Endothelial cell of umbilical vein (primary cell): ENCODE data around the gene CLEC16A. TPM values are rescaled to one million over a fixed set of nuclear protein-coding genes. Genes with fewer than 3 reads are reported as not detected.

Experiments used
- BruUV-seq: library from RNA; stranded (reverse); fragments of 400-500 nt; replicated peaks from 2 replicates; lab custom pipeline; 2021; lab: Mats Ljungman, UMichigan
- CTCF ChIA-PET: fragments of 300-600, 350-600 bp; sonication (Branson Sonifier 250); formaldehyde crosslinking; loops from one replicate; lab custom pipeline; 2021; ENCODE audit warnings: antibody characterized with exemption, inconsistent platforms; lab: Charles Lee
- POLR2A ChIA-PET: fragments of 300-600, 350-600 bp; sonication (Branson Sonifier 250); formaldehyde crosslinking; loops from one replicate; lab custom pipeline; 2021; ENCODE audit warnings: antibody characterized with exemption, inconsistent platforms; lab: Charles Lee
- DNase-seq: peaks from one replicate; pipeline ENCODE4 v3.0.0-alpha.2; 2011; ENCODE audit warnings: low read depth, low spot score
- FAIRE-seq: peaks from 2 replicates; lab custom pipeline; 2011; peaks lifted over from hg19 to GRCh38; lab: Jason Lieb, UNC
- H2AFZ ChIP-seq: 2 replicates; pipeline ENCODE4 v1.6.0; 2012; ENCODE audit warnings: low read depth, low read length, control low read depth, inconsistent platforms
- H3K27ac ChIP-seq: 2 replicates; pipeline ENCODE4 v1.5.1; 2011; ENCODE audit warnings: low read depth, mild to moderate bottlenecking, control low read depth, low read length, moderate library complexity; ENCODE audit not compliant: insufficient read depth
- H3K27me3 ChIP-seq, 2 experiments: 2 replicates each; pipeline versions ENCODE4 v1.6.0 to v1.6.1; 2011; ENCODE audit warnings: low read length in 2 of 2, mixed read lengths in 1 of 2; ENCODE audit not compliant: control insufficient read depth in 2 of 2, insufficient read depth in 2 of 2
- H3K36me3 ChIP-seq, 2 experiments: 2 replicates in 1 of 2; 3 replicates in 1 of 2; pipeline ENCODE4 v1.5.1; 2011; ENCODE audit warnings: low read length in 2 of 2, mild to moderate bottlenecking in 1 of 2, moderate library complexity in 1 of 2; ENCODE audit not compliant: control insufficient read depth in 2 of 2, insufficient read depth in 2 of 2; ENCODE audit errors: extremely low read depth in 1 of 2
- H3K4me1 ChIP-seq: 3 replicates; pipeline ENCODE4 v1.5.1; 2011; ENCODE audit warnings: mild to moderate bottlenecking, low read length; ENCODE audit not compliant: control insufficient read depth, insufficient read depth; ENCODE audit errors: extremely low read depth
- H3K4me2 ChIP-seq: 2 replicates; pipeline ENCODE4 v1.6.1; 2011; ENCODE audit warnings: low read length, control low read depth, mixed read lengths; ENCODE audit not compliant: insufficient read depth
- H3K4me3 ChIP-seq, 3 experiments: fragments of 200-600 bp in 1 of 3; sonication (generic), shearing (Covaris generic) in 1 of 3; replicated peaks in 1 of 3; 2 replicates each; pipeline ENCODE4 v1.5.1; 2011 to 2016; ENCODE audit warnings: control low read depth in 3 of 3, low read length in 3 of 3, mild to moderate bottlenecking in 2 of 3, inconsistent platforms in 1 of 3, low read depth in 1 of 3, moderate library complexity in 1 of 3; ENCODE audit not compliant: insufficient read depth in 1 of 3
- H3K79me2 ChIP-seq: 2 replicates; pipeline ENCODE4 v1.6.0; 2012; ENCODE audit warnings: low read length, inconsistent platforms; ENCODE audit not compliant: control insufficient read depth, insufficient read depth
- H3K9ac ChIP-seq: replicated peaks from 2 replicates; pipeline ENCODE3; 2011; ENCODE audit warnings: low read length, control low read depth; ENCODE audit not compliant: insufficient read depth; ENCODE audit errors: extremely low read depth
- H3K9me1 ChIP-seq: replicated peaks from 3 replicates; pipeline ENCODE4 v1.6.0; 2011; ENCODE audit warnings: mild to moderate bottlenecking, low read length; ENCODE audit not compliant: control insufficient read depth, insufficient read depth; ENCODE audit errors: extremely low read depth
- H3K9me3 ChIP-seq: replicated peaks from 2 replicates; pipeline ENCODE4 v1.5.1; 2012; ENCODE audit warnings: low read length, inconsistent platforms; ENCODE audit not compliant: control insufficient read depth, insufficient read depth
- H4K20me1 ChIP-seq: replicated peaks from 2 replicates; pipeline ENCODE3; 2011; ENCODE audit warnings: mild to moderate bottlenecking, low read length; ENCODE audit not compliant: control insufficient read depth, insufficient read depth; ENCODE audit errors: extremely low read depth
- EZH2 ChIP-seq: IDR thresholded peaks from 2 replicates; pipeline ENCODE4 v1.6.1; 2012; ENCODE audit warnings: borderline replicate concordance, low read depth, mild to moderate bottlenecking, moderate library complexity, low read length, inconsistent platforms; ENCODE audit not compliant: severe bottlenecking
- FOS ChIP-seq: IDR thresholded peaks from 2 replicates; pipeline ENCODE4 v1.6.1; 2011; ENCODE audit warnings: mild to moderate bottlenecking, low read length, moderate library complexity, borderline replicate concordance; ENCODE audit not compliant: insufficient read depth
- GATA2 ChIP-seq: IDR thresholded peaks from 2 replicates; pipeline ENCODE4 v1.7.0; 2011; ENCODE audit warnings: low read depth, mild to moderate bottlenecking, moderate library complexity, mixed read lengths, low read length; ENCODE audit not compliant: insufficient read length, insufficient read depth
- JUN ChIP-seq: IDR thresholded peaks from 2 replicates; pipeline ENCODE4 v1.6.1; 2011; ENCODE audit warnings: borderline replicate concordance, low read depth; ENCODE audit not compliant: insufficient read length, insufficient read depth
- MYC ChIP-seq: IDR thresholded peaks from one replicate; pipeline ENCODE4 v1.6.1; 2011; ENCODE audit warnings: mild to moderate bottlenecking, low read depth, low read length
- POLR2A ChIP-seq: IDR thresholded peaks from 2 replicates; pipeline ENCODE4 v1.6.1; 2012; ENCODE audit warnings: low read depth, mild to moderate bottlenecking, control low read depth, low read length
- POLR2AphosphoS5 ChIP-seq: IDR thresholded peaks from 2 replicates; pipeline ENCODE4 v1.6.1; 2012; ENCODE audit warnings: low read depth, mild to moderate bottlenecking, control low read depth, low read length, moderate library complexity; ENCODE audit not compliant: insufficient read depth
- dilution Hi-C: fragments of 300-500 bp; cut with MboI; formaldehyde crosslinking; loops from one replicate; pipeline ENCODE4 v1.15.0; 2019; ENCODE audit warnings: low sequenced_read_pairs; ENCODE audit not compliant: extremely low pct_ligation_motif_present
- intact Hi-C: fragments of 100-400 bp; cut with micrococcal nuclease; formaldehyde crosslinking; loops from one replicate; pipeline ENCODE4 v1.10.0; 2022
- polyA plus RNA-seq, 4 experiments: library from polyadenylated mRNA; depleted of rRNA in 3 of 4; stranded (reverse) in 3 of 4; unstranded in 1 of 4; fragments of >200 nt; gene quantifications; 2 replicates each; pipeline versions ENCODE4 v1.2.1 to v1.2.3, GENCODE V29; 2011 to 2012; ENCODE audit warnings: missing spikeins in 1 of 4
- total RNA-seq: library from RNA; stranded (reverse); gene quantifications from 2 replicates; pipeline ENCODE4 v1.2.3, GENCODE V29; 2021
- TF ChIP-seq, protein P1 (sequence below): IDR thresholded peaks from 2 replicates; pipeline ENCODE4 v1.6.1; 2011; ENCODE audit not compliant: insufficient read depth, insufficient read length
- TF ChIP-seq, protein P2 (sequence below), 2 donors: IDR thresholded peaks; 1 replicate in 1 of 2; 2 replicates in 1 of 2; pipeline ENCODE4 v1.5.1; 2011; ENCODE audit warnings: low read length in 2 of 2, mild to moderate bottlenecking in 2 of 2, moderate library complexity in 2 of 2, control low read depth in 1 of 2, inconsistent platforms in 1 of 2, low read depth in 1 of 2; ENCODE audit not compliant: insufficient read depth in 1 of 2; ENCODE audit errors: extremely low read depth in 1 of 2

Gene CLEC16A
- total and polyA plus RNA-seq, 2 donors (not counting 3 experiments of a cell fraction or from before 2014, with no cell fraction given): 11.4 to 23.3 TPM

DNA sequence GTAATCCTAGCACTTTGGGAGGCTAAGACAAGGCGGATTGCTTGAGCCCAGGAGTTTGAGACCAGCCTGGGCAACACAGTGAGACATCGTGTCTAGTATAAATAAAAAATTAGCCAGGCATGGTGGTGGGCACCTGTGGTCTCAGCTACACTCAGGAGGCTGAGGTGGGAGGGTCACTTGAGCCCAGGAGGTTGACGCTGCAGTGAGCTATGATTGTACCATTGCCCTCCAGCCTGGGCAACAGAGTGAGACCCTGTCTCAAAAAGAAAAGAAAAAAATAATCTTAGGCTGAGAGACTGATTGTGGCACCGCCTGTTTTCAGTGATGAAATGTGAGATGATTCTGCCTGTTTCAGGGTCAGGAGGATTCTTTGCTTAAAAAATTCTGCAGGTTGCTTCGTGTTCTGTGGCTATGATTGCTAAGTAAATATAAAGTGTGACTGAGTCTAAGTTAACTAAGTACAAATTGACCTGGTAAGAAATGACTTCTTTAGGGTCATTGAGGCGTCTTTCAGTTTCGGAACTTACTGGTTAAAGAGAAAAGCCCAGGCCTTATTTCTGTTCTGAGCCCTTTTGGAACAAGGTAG is 183.3 kb downstream of the CLEC16A start:
- intact Hi-C loops: no loop called here
- POLR2A ChIA-PET: no interaction called here
- BruUV-seq: no TSS peak

More for the DNA sequence above, 183.3 kb downstream of the CLEC16A start:
- CTCF ChIA-PET: interaction anchor here (1.7 kb wide), 1 partner anchor 25 kb away, joined by 5 read pairs; no protein-coding TSS in a partner anchor
- DNase-seq: no peak
- no peaks in the 10 kb centered on the region for H3K9me1 ChIP-seq
- H3K9ac ChIP-seq: no peak overlapping the region
- dilution Hi-C loops: no loop called here
- peaks cover 2% of the 10 kb centered on the region for H3K4me1 ChIP-seq
- TF ChIP-seq, protein P1, sequence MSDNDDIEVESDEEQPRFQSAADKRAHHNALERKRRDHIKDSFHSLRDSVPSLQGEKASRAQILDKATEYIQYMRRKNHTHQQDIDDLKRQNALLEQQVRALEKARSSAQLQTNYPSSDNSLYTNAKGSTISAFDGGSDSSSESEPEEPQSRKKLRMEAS: no peak
- TF ChIP-seq JUN: no peak
- no peak for TF ChIP-seq GATA2
- no peak for TF ChIP-seq POLR2A
- no peak for TF ChIP-seq POLR2AphosphoS5
- TF ChIP-seq EZH2: no peak
- TF ChIP-seq MYC: no peak
- TF ChIP-seq, protein P2, sequence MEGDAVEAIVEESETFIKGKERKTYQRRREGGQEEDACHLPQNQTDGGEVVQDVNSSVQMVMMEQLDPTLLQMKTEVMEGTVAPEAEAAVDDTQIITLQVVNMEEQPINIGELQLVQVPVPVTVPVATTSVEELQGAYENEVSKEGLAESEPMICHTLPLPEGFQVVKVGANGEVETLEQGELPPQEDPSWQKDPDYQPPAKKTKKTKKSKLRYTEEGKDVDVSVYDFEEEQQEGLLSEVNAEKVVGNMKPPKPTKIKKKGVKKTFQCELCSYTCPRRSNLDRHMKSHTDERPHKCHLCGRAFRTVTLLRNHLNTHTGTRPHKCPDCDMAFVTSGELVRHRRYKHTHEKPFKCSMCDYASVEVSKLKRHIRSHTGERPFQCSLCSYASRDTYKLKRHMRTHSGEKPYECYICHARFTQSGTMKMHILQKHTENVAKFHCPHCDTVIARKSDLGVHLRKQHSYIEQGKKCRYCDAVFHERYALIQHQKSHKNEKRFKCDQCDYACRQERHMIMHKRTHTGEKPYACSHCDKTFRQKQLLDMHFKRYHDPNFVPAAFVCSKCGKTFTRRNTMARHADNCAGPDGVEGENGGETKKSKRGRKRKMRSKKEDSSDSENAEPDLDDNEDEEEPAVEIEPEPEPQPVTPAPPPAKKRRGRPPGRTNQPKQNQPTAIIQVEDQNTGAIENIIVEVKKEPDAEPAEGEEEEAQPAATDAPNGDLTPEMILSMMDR (IDR thresholded peaks at IDR 0.05; ENCODE audit: extremely low read depth in 1 of 2, insufficient read depth in 1 of 2, low read depth in 1 of 2, low read length in 2 of 2): no peak
- TF ChIP-seq FOS: no peak
- no peak overlapping the region for H2AFZ ChIP-seq
- H3K4me3 ChIP-seq: no peak overlapping the region
- H3K9me3 ChIP-seq: no peaks in the 10 kb centered on the region
- H4K20me1 ChIP-seq: no peaks in the 10 kb centered on the region
- H3K27ac ChIP-seq: no peak overlapping the region
- no peaks in the 10 kb centered on the region for H3K27me3 ChIP-seq
- no peaks in the 10 kb centered on the region for H3K79me2 ChIP-seq
- no peak overlapping the region for H3K4me2 ChIP-seq
- peaks cover 0 to 8% of the 10 kb centered on the region in 2 experiments for H3K36me3 ChIP-seq
- no peak for FAIRE-seq
